Ishikawa (cell line): ENCODE data around the gene GLIS2.

Source experiments
- CEBPB ChIP-seq: IDR thresholded peaks from 2 replicates; pipeline ENCODE4 v1.6.1; 2012
- CREB1 ChIP-seq: IDR thresholded peaks from 2 replicates; pipeline ENCODE4 v1.6.1; 2012; ENCODE audit warnings: low read depth
- EGR1 ChIP-seq: IDR thresholded peaks from 2 replicates; pipeline ENCODE4 v1.6.1; 2012
- EP300 ChIP-seq: IDR thresholded peaks from 2 replicates; pipeline ENCODE4 v1.6.1; 2012; ENCODE audit warnings: borderline replicate concordance
- FOXM1 ChIP-seq: IDR thresholded peaks from 2 replicates; pipeline ENCODE4 v1.6.1; 2012; ENCODE audit warnings: low read depth, borderline replicate concordance
- MAX ChIP-seq: IDR thresholded peaks from 2 replicates; pipeline ENCODE4 v1.6.1; 2012
- NFIC ChIP-seq: IDR thresholded peaks from 2 replicates; pipeline ENCODE4 v1.6.1; 2012
- RAD21 ChIP-seq: IDR thresholded peaks from 2 replicates; pipeline ENCODE4 v1.6.1; 2012; ENCODE audit warnings: low read depth
- REST ChIP-seq: IDR thresholded peaks from 2 replicates; pipeline ENCODE4 v1.6.1; 2012; ENCODE audit warnings: low read depth, mild to moderate bottlenecking
- TAF1 ChIP-seq: IDR thresholded peaks from 2 replicates; pipeline ENCODE4 v1.6.1; 2012; ENCODE audit warnings: low read depth, mild to moderate bottlenecking
- TCF12 ChIP-seq: IDR thresholded peaks from 2 replicates; pipeline ENCODE4 v1.6.1; 2012; ENCODE audit warnings: low read depth
- TEAD4 ChIP-seq: IDR thresholded peaks from 2 replicates; pipeline ENCODE4 v1.6.1; 2012
- USF1 ChIP-seq: IDR thresholded peaks from 2 replicates; pipeline ENCODE4 v1.6.1; 2012
- YY1 ChIP-seq: IDR thresholded peaks from 2 replicates; pipeline ENCODE4 v1.6.1; 2012; ENCODE audit warnings: low read depth
- ZBTB7A ChIP-seq: IDR thresholded peaks from 2 replicates; pipeline ENCODE4 v1.6.1; 2012; ENCODE audit warnings: low read depth

Gene GLIS2

GRCh38 chr16:4321286-4322120 lies 5.6 kb downstream of the GLIS2 start:
- TF ChIP-seq EP300 = no peak
- no peak for TF ChIP-seq EGR1
- no peak for TF ChIP-seq NFIC
- TF ChIP-seq USF1 = no peak
- TF ChIP-seq FOXM1 = no peak
- no peak for TF ChIP-seq MAX
- no peak for TF ChIP-seq YY1
- TF ChIP-seq TEAD4 = 0 out of 2 replicates have a peak, but pooled peaks have one; percentile 8
- no peak for TF ChIP-seq RAD21
- TF ChIP-seq CREB1 = no peak
- peak; percentile 60; the same call in 1 of the 2 replicates for TF ChIP-seq TCF12
- TF ChIP-seq REST = no peak
- TF ChIP-seq TAF1 = no peak
- peak; percentile 48; the same call in 1 of the 2 replicates for TF ChIP-seq ZBTB7A
- no peak for TF ChIP-seq CEBPB

- TF ChIP-seq ZBTB7A = 0 out of 2 replicates have a peak, but pooled peaks have one; percentile 17
- no peak for TF ChIP-seq CEBPB
- TF ChIP-seq TAF1 = no peak; the same call in 1 of the 2 replicates
- TF ChIP-seq TCF12 = no peak; the same call in 1 of the 2 replicates
Observed at GRCh38 chr16:4322121-4323052, 6.5 kb downstream of the GLIS2 start.

- peak; percentile 55 for TF ChIP-seq TAF1
- TF ChIP-seq EGR1 = 0 out of 2 replicates have a peak, but pooled peaks have one; percentile 23
- peak; percentile 87 for TF ChIP-seq TCF12
- TF ChIP-seq YY1 = no peak; the same call in none of the 2 replicates
- TF ChIP-seq TEAD4 = peak; percentile 97
- no peak; the same call in 1 of the 2 replicates for TF ChIP-seq FOXM1
- TF ChIP-seq MAX = peak; percentile 33; the same call in 1 of the 2 replicates
- TF ChIP-seq RAD21 = no peak
- peak; percentile 86 for TF ChIP-seq NFIC
- peak; percentile 39; the same call in 1 of the 2 replicates for TF ChIP-seq CEBPB
- TF ChIP-seq USF1 = no peak
- TF ChIP-seq CREB1 = no peak
- TF ChIP-seq REST = no peak
- peak; percentile 87 for TF ChIP-seq EP300
- peak; percentile 83; the same call in 1 of the 2 replicates for TF ChIP-seq ZBTB7A
Observed at GRCh38 chr16:4323071-4323844, 7.4 kb downstream of the GLIS2 start.

GRCh38 chr16:4323845-4324488 lies 8.1 kb downstream of the GLIS2 start:
- TF ChIP-seq TEAD4 = no peak
- no peak for TF ChIP-seq NFIC
- TF ChIP-seq USF1 = no peak
- TF ChIP-seq TCF12 = no peak
- no peak for TF ChIP-seq CREB1
- TF ChIP-seq TAF1 = no peak
- TF ChIP-seq YY1 = no peak
- TF ChIP-seq RAD21 = no peak
- TF ChIP-seq EP300 = no peak
- no peak for TF ChIP-seq FOXM1
- no peak for TF ChIP-seq REST
- no peak for TF ChIP-seq CEBPB
- no peak; the same call in 1 of the 2 replicates for TF ChIP-seq ZBTB7A
- no peak for TF ChIP-seq MAX
- TF ChIP-seq EGR1 = no peak
